HG02938 (cell line): ENCODE data around the gene GALM.
"Not testable (repeated sequence)": the region's sequence is repeated elsewhere in the genome, so short reads cannot be mapped to it uniquely, and the experiment has no call there.

ENCODE experiments used
- ATAC-seq: cut with Tn5 transposase; IDR thresholded peaks from one replicate; pipeline ENCODE4 v1.9.1; 2021; ENCODE audit warnings: mild to moderate bottlenecking, moderate library complexity; ENCODE audit not compliant: unreplicated experiment

GALM gene

GRCh38 chr2:38676681-38677080 lies 10.8 kb downstream of the GALM start:
- ATAC-seq = no peak

- not testable (repeated sequence) for ATAC-seq
These were observed 15.0 kb downstream of the GALM start for GRCh38 chr2:38680868-38681267.

- ATAC-seq = no peak
These were observed 16.2 kb downstream of the GALM start for GRCh38 chr2:38682008-38682575.

- not testable (repeated sequence) for ATAC-seq
These were observed 16.7 kb downstream of the GALM start for GRCh38 chr2:38682620-38683019.

GRCh38 chr2:38683766-38684165 lies 17.9 kb downstream of the GALM start:
- no peak for ATAC-seq

- no peak for ATAC-seq
These were observed 19.3 kb downstream of the GALM start for GRCh38 chr2:38685116-38685735.

- ATAC-seq = no peak
These were observed 24.8 kb downstream of the GALM start for GRCh38 chr2:38690499-38691420.

GRCh38 chr2:38691994-38692393 lies 26.1 kb downstream of the GALM start:
- ATAC-seq = no peak

- ATAC-seq = no peak
These were observed 26.9 kb downstream of the GALM start for GRCh38 chr2:38692636-38693318.

- ATAC-seq = no peak
These were observed 31.4 kb downstream of the GALM start for GRCh38 chr2:38697116-38697840.

GRCh38 chr2:38698467-38699003 lies 32.6 kb downstream of the GALM start:
- ATAC-seq = no peak

GRCh38 chr2:38700113-38700785 lies 34.3 kb downstream of the GALM start:
- no peak for ATAC-seq

- ATAC-seq = no peak
These were observed 35.1 kb downstream of the GALM start for GRCh38 chr2:38700881-38701458.

- ATAC-seq = no peak
These were observed 35.6 kb downstream of the GALM start for GRCh38 chr2:38701542-38701941.

GRCh38 chr2:38702413-38702812 lies 36.5 kb downstream of the GALM start:
- ATAC-seq = no peak

- not testable (repeated sequence) for ATAC-seq
These were observed 37.4 kb downstream of the GALM start for GRCh38 chr2:38703336-38703735.

GRCh38 chr2:38704664-38705063 lies 38.8 kb downstream of the GALM start:
- no peak for ATAC-seq

GRCh38 chr2:38706846-38707345 lies 41.0 kb downstream of the GALM start:
- ATAC-seq = no peak

- not testable (repeated sequence) for ATAC-seq
These were observed 42.6 kb downstream of the GALM start for GRCh38 chr2:38708491-38708890.
